Thyroid gland (tissue), 4 donors: Measurements from ENCODE around the gene OMP. TPM values are rescaled to one million over a fixed set of nuclear protein-coding genes. Genes with fewer than 3 reads are reported as not detected.

ENCODE experiments used
- DNase-seq, 2 donors: peaks; one replicate each; pipeline ENCODE4 v3.0.0-alpha.2; 2019
- H3K27ac ChIP-seq, 3 donors: fragments of 200-600 bp; sonication (generic); 1 replicate in 2 of 3; 2 replicates in 1 of 3; pipeline ENCODE4 v1.5.1; 2016 to 2019; ENCODE audit warnings: mild to moderate bottlenecking in 1 of 3, moderate library complexity in 1 of 3
- H3K27me3 ChIP-seq: fragments of 200-600 bp; sonication (generic); one replicate; pipeline ENCODE4 v1.5.1; 2019
- H3K36me3 ChIP-seq, 2 donors: fragments of 200-600 bp; sonication (generic); one replicate each; pipeline ENCODE4 v1.5.1; 2016 to 2019
- H3K4me1 ChIP-seq, 2 donors: fragments of 200-600 bp; sonication (generic); one replicate each; pipeline ENCODE4 v1.5.1; 2017 to 2019
- H3K4me3 ChIP-seq, 3 donors: fragments of 200-600 bp; sonication (generic); replicated peaks in 1 of 3; 1 replicate in 2 of 3; 2 replicates in 1 of 3; pipeline ENCODE4 v1.5.1; 2016; ENCODE audit warnings: mild to moderate bottlenecking in 1 of 3
- H3K9me3 ChIP-seq: fragments of 200-600 bp; sonication (generic); one replicate; pipeline ENCODE4 v1.5.1; 2017
- CTCF ChIP-seq, 6 experiments: fragments of 200-600 bp in 3 of 6; fragments of 450-650 bp in 3 of 6; sonication (generic) in 3 of 6; IDR thresholded peaks; one replicate each; pipeline ENCODE4 v1.5.1; 2016 to 2019; ENCODE audit warnings: antibody characterized with exemption in 6 of 6, mild to moderate bottlenecking in 2 of 6, inconsistent platforms in 1 of 6, moderate library complexity in 1 of 6
- POLR2A ChIP-seq, 2 donors: fragments of 450-650 bp; IDR thresholded peaks; one replicate each; pipeline ENCODE4 v1.6.1; 2017; ENCODE audit warnings: antibody characterized with exemption in 2 of 2, mild to moderate bottlenecking in 2 of 2, moderate library complexity in 1 of 2
- WGBS, 2 donors: methylation state at CpG; one replicate each; pipeline ENCODE4 v1.1.5; 2017; 5-methylcytosine and 5-hydroxymethylcytosine counted together
- intact Hi-C: fragments of 100-400 bp; cut with DNase I; formaldehyde crosslinking; loops from one replicate; pipeline ENCODE4 v1.15.1; 2023
- total RNA-seq, 4 donors: library from RNA; depleted of rRNA; stranded (reverse); fragments of >200 nt; gene quantifications; one replicate each; pipeline ENCODE4 v1.2.3, GENCODE V29; 2016

Gene OMP
- total RNA-seq, 4 donors from 2014 or later, result 2.3 TPM; not detected in 3

GRCh38 chr11:77142091-77142975, 39.7 kb downstream of the OMP start:
- 95 to 97% methylated on average over 7 to 10 of the region's 11 CpGs for WGBS, 2 donors
- Histone ChIP-seq H3K4me3 (no peak overlapping the region), H3K27me3 (peaks cover 3% of the 10 kb centered on the region), H3K27ac (no peak overlapping the region), H3K36me3 (no peaks in the 10 kb centered on the region), H3K4me1 (peaks cover 0 to under 1% of the 10 kb centered on the region in 2 donors), H3K9me3 (no peaks in the 10 kb centered on the region)
- no peak for DNase-seq
- intact Hi-C loops, result no loop called here
- TF ChIP-seq CTCF (IDR thresholded peaks at IDR 0.05) (no peak), POLR2A (IDR thresholded peaks at IDR 0.05) (no peak)

- Histone ChIP-seq H3K27me3 (peaks cover 2% of the 10 kb centered on the region), H3K9me3 (no peaks in the 10 kb centered on the region), H3K4me1 (peaks cover 0 to 9% of the 10 kb centered on the region in 2 donors), H3K36me3 (no peaks in the 10 kb centered on the region), H3K27ac (no peak overlapping the region), H3K4me3 (no peak overlapping the region)
- no peak for TF ChIP-seq CTCF (IDR thresholded peaks at IDR 0.05)
- no peak for TF ChIP-seq POLR2A (IDR thresholded peaks at IDR 0.05)
- intact Hi-C loops, result no loop called here
- 87 to 94% methylated on average over 8 of the region's 8 CpGs for WGBS, 2 donors
- no peak for DNase-seq
Observed at GRCh38 chr11:77143405-77144020, 40.9 kb downstream of the OMP start.

GRCh38 chr11:77144196-77144856, 41.7 kb downstream of the OMP start:
- no peaks in the 10 kb centered on the region for H3K36me3 ChIP-seq
- no peaks in the 10 kb centered on the region for H3K9me3 ChIP-seq
- H3K27ac ChIP-seq, result no peak overlapping the region
- TF ChIP-seq POLR2A (IDR thresholded peaks at IDR 0.05) (no peak), CTCF (IDR thresholded peaks at IDR 0.05) (no peak)
- WGBS, 2 donors, result 94 to 96% methylated on average over 8 of the region's 9 CpGs
- no peaks in the 10 kb centered on the region for H3K27me3 ChIP-seq
- no peak overlapping the region for H3K4me3 ChIP-seq
- peaks cover 0 to 9% of the 10 kb centered on the region in 2 donors for H3K4me1 ChIP-seq
- intact Hi-C loops, result no loop called here
- DNase-seq, result no peak

- TF ChIP-seq CTCF (IDR thresholded peaks at IDR 0.05), result no peak
- TF ChIP-seq POLR2A (IDR thresholded peaks at IDR 0.05), result no peak
- no peak overlapping the region for H3K27ac ChIP-seq
- no peaks in the 10 kb centered on the region for H3K27me3 ChIP-seq
- H3K4me3 ChIP-seq, result no peak overlapping the region
- H3K4me1 ChIP-seq, result peaks cover 0 to 9% of the 10 kb centered on the region in 2 donors
- intact Hi-C loops, result no loop called here
- H3K9me3 ChIP-seq, result no peaks in the 10 kb centered on the region
- no peaks in the 10 kb centered on the region for H3K36me3 ChIP-seq
- no peak for DNase-seq
- 86 to 99% methylated on average over 6 of the region's 7 CpGs for WGBS, 2 donors
Observed at GRCh38 chr11:77144857-77145428, 42.3 kb downstream of the OMP start.
